OCI-LY3 (cell line): Measurements from ENCODE around the gene ACYP2.

Experiments
- CTCF ChIP-seq: fragments of 200-600, 300-600 bp; sonication (generic); IDR thresholded peaks from 2 replicates; pipeline ENCODE4 v1.5.1; 2014; ENCODE audit warnings: antibody characterized with exemption, low read length, low read depth
- EZH2phosphoT487 ChIP-seq: fragments of 200-600 bp; shearing (Covaris generic); IDR thresholded peaks from 2 replicates; pipeline ENCODE4 v1.6.1; 2018; ENCODE audit warnings: antibody characterized with exemption, mixed run types, low read depth

- TF ChIP-seq CTCF: no peak
- no peak for TF ChIP-seq EZH2phosphoT487
These were observed 188.2 kb downstream of the ACYP2 start for GRCh38 chr2:54303631-54304030.
